HL-60 (cell line): Measurements from ENCODE around the gene RASSF7.
A peak's percentile ranks its signal among the peaks of the same experiment; 100 is the strongest.

Experiments
- CTCF ChIP-seq: IDR thresholded peaks from one replicate; pipeline ENCODE4 v1.5.1; 2011; ENCODE audit warnings: low read length, control low read depth, inconsistent platforms; ENCODE audit not compliant: insufficient read depth
- GABPA ChIP-seq: IDR thresholded peaks from 2 replicates; pipeline ENCODE4 v1.6.1; 2012; ENCODE audit warnings: low read depth
- POLR2AphosphoS5 ChIP-seq: IDR thresholded peaks from 2 replicates; pipeline ENCODE4 v1.6.1; 2012; ENCODE audit warnings: low read depth

GRCh38 chr11:535519-536454, 25.0 kb upstream of the RASSF7 start, which contains the start of gene HRAS:
- TF ChIP-seq CTCF = no peak
- peak; percentile 15; the same call in 1 of the 2 replicates for TF ChIP-seq POLR2AphosphoS5
- TF ChIP-seq GABPA = peak; percentile 71
